Measurements from ENCODE around the gene LUC7L.
"Not testable (repeated sequence)": the region's sequence is repeated elsewhere in the genome, so short reads cannot be mapped to it uniquely, and the experiment has no call there.

GRCh38 chr16:267562-267961, 38.3 kb upstream of the LUC7L start:
- not testable (repeated sequence) for TF ChIP-seq CTCF, POLR2A (IDR thresholded peaks at IDR 0.05)

All from testis (tissue), 2 donors.